Activated CD4-positive, alpha-beta memory T cell treated with anti-CD3 and anti-CD28 coated beads for 36 hours (primary cell): ENCODE data around the gene UNC13C. TPM values are rescaled to one million over a fixed set of nuclear protein-coding genes. Genes with fewer than 3 reads are reported as not detected.
"Not testable (repeated sequence)": the region's sequence is repeated elsewhere in the genome, so short reads cannot be mapped to it uniquely, and the experiment has no call there.

Source experiments
- CTCF ChIA-PET: fragments of 350-600 bp; sonication (Branson Sonifier 250); formaldehyde crosslinking; loops from one replicate; lab custom pipeline; 2021; ENCODE audit warnings: antibody characterized with exemption, inconsistent platforms; lab: Charles Lee
- POLR2A ChIA-PET: fragments of 350-600 bp; sonication (Branson Sonifier 250); formaldehyde crosslinking; loops from one replicate; lab custom pipeline; 2021; ENCODE audit warnings: antibody characterized with exemption; lab: Charles Lee
- DNase-seq: peaks from one replicate; pipeline ENCODE4 v3.0.0-alpha.2; 2020
- H3K27ac Mint-ChIP-seq: one replicate; pipeline ENCODE4 v1.8.0; 2021; ENCODE audit warnings: mixed read lengths
- H3K27me3 Mint-ChIP-seq: one replicate; pipeline ENCODE4 v1.8.0; 2021; ENCODE audit warnings: mixed read lengths
- H3K36me3 Mint-ChIP-seq: one replicate; pipeline ENCODE4 v1.8.0; 2021; ENCODE audit warnings: mixed read lengths
- H3K4me1 Mint-ChIP-seq: one replicate; pipeline ENCODE4 v1.8.0; 2021; ENCODE audit warnings: low read depth, mixed read lengths
- H3K4me3 Mint-ChIP-seq: one replicate; pipeline ENCODE4 v1.8.0; 2021; ENCODE audit warnings: mild to moderate bottlenecking, mixed read lengths
- H3K9me3 Mint-ChIP-seq: one replicate; pipeline ENCODE4 v1.8.0; 2021; ENCODE audit warnings: mixed read lengths
- intact Hi-C: fragments of 100-400 bp; cut with micrococcal nuclease; formaldehyde crosslinking; loops from one replicate; pipeline ENCODE4 v1.15.1; 2023
- total RNA-seq, 2 experiments: library from RNA; stranded (reverse); gene quantifications; one replicate each; pipeline ENCODE4 v1.2.3, GENCODE V29; 2021

The UNC13C gene
- total RNA-seq, result not detected

GRCh38 chr15:53978253-53978906 is at the start of gene UNC13C:
UNC13C (plus strand) TSS chr15:53978441; CDS start chr15:54012904, 34,463 bp downstream.
- Mint-ChIP-seq H3K36me3 (no peaks in the 10 kb centered on the region), H3K9me3 (no peaks in the 10 kb centered on the region), H3K4me3 (no peak within 1 kb of the TSS), H3K4me1 (peaks cover 3% of the 10 kb centered on the region), H3K27ac (no peak within 1 kb of the TSS), H3K27me3 (peaks cover 22% of the 10 kb centered on the region)
- no peak for DNase-seq
- CTCF ChIA-PET, result no interaction called here
- intact Hi-C loops, result no loop called here
- POLR2A ChIA-PET, result no interaction called here

- H3K27ac Mint-ChIP-seq, result no peak overlapping the region
- peaks cover 1% of the 10 kb centered on the region for H3K36me3 Mint-ChIP-seq
- H3K4me3 Mint-ChIP-seq, result no peak overlapping the region
- peaks cover 39% of the 10 kb centered on the region for H3K9me3 Mint-ChIP-seq
- no peak for DNase-seq
- intact Hi-C loops, result no loop called here
- CTCF ChIA-PET, result no interaction called here
- no peaks in the 10 kb centered on the region for H3K4me1 Mint-ChIP-seq
- POLR2A ChIA-PET, result no interaction called here
- peaks cover 4% of the 10 kb centered on the region for H3K27me3 Mint-ChIP-seq
Measured at GRCh38 chr15:53936137-53936536, 42.1 kb upstream of the UNC13C start.

- intact Hi-C loops, result not testable (repeated sequence)
Measured at GRCh38 chr15:53937632-53938031, 40.6 kb upstream of the UNC13C start.

GRCh38 chr15:53950572-53950971 is 27.7 kb upstream of the UNC13C start:
- Mint-ChIP-seq H3K9me3 (peaks cover 11% of the 10 kb centered on the region), H3K36me3 (no peaks in the 10 kb centered on the region), H3K27me3 (no peaks in the 10 kb centered on the region), H3K27ac (no peak overlapping the region), H3K4me3 (no peak overlapping the region), H3K4me1 (no peaks in the 10 kb centered on the region)
- ChIA-PET CTCF (no interaction called here), POLR2A (no interaction called here)
- intact Hi-C loops, result no loop called here
- DNase-seq, result no peak

More at GRCh38 chr15:53937632-53938031, 40.6 kb upstream of the UNC13C start:
- CTCF ChIA-PET, DNase-seq, H3K4me3 Mint-ChIP-seq, POLR2A ChIA-PET, H3K27ac Mint-ChIP-seq, H3K27me3 Mint-ChIP-seq, H3K4me1 Mint-ChIP-seq, H3K36me3 Mint-ChIP-seq: not testable (repeated sequence)
- H3K9me3 Mint-ChIP-seq, result peaks cover 38% of the 10 kb centered on the region

- ChIA-PET POLR2A (no interaction called here), CTCF (no interaction called here)
- no peaks in the 10 kb centered on the region for H3K27me3 Mint-ChIP-seq
- intact Hi-C loops, result no loop called here
- H3K27ac Mint-ChIP-seq, result no peak overlapping the region
- no peak for DNase-seq
- H3K9me3 Mint-ChIP-seq, result no peaks in the 10 kb centered on the region
- no peaks in the 10 kb centered on the region for H3K4me1 Mint-ChIP-seq
- no peak overlapping the region for H3K4me3 Mint-ChIP-seq
- no peaks in the 10 kb centered on the region for H3K36me3 Mint-ChIP-seq
Measured at GRCh38 chr15:53955396-53955795, 22.8 kb upstream of the UNC13C start.

GRCh38 chr15:53962646-53963561 is 15.3 kb upstream of the UNC13C start:
- no peaks in the 10 kb centered on the region for H3K9me3 Mint-ChIP-seq
- POLR2A ChIA-PET, result no interaction called here
- intact Hi-C loops, result loop anchor here (5.0 to 10.0 kb wide), 3 partner anchors 1142 to 1474 kb away; no protein-coding TSS in a partner anchor
- H3K36me3 Mint-ChIP-seq, result no peaks in the 10 kb centered on the region
- no peak overlapping the region for H3K4me3 Mint-ChIP-seq
- no peaks in the 10 kb centered on the region for H3K4me1 Mint-ChIP-seq
- no peak overlapping the region for H3K27ac Mint-ChIP-seq
- H3K27me3 Mint-ChIP-seq, result peaks cover 4% of the 10 kb centered on the region
- CTCF ChIA-PET, result interaction anchor here (1.2 to 1.8 kb wide), 3 partner anchors 9 to 1477 kb away, joined by 4 to 7 read pairs (median 5); no protein-coding TSS in a partner anchor
- DNase-seq, result peak; percentile 37

GRCh38 chr15:53963801-53964200 is 14.4 kb upstream of the UNC13C start:
- H3K4me1 Mint-ChIP-seq, result no peaks in the 10 kb centered on the region
- no peaks in the 10 kb centered on the region for H3K9me3 Mint-ChIP-seq
- intact Hi-C loops, result loop anchor here (5.0 to 10.0 kb wide), 3 partner anchors 1141 to 1474 kb away; no protein-coding TSS in a partner anchor
- no peaks in the 10 kb centered on the region for H3K36me3 Mint-ChIP-seq
- POLR2A ChIA-PET, result no interaction called here
- no peak overlapping the region for H3K4me3 Mint-ChIP-seq
- no peak for DNase-seq
- H3K27ac Mint-ChIP-seq, result no peak overlapping the region
- H3K27me3 Mint-ChIP-seq, result peaks cover 4% of the 10 kb centered on the region
- CTCF ChIA-PET, result interaction anchor here (1.7 to 1.8 kb wide), 2 partner anchors 10 to 1476 kb away, joined by 5 to 7 read pairs; no protein-coding TSS in a partner anchor

GRCh38 chr15:53974121-53974520 is 4.1 kb upstream of the UNC13C start:
- Mint-ChIP-seq H3K4me3 (no peak overlapping the region), H3K4me1 (peaks cover 3% of the 10 kb centered on the region), H3K27ac (no peak overlapping the region), H3K27me3 (peaks cover 18% of the 10 kb centered on the region), H3K36me3 (no peaks in the 10 kb centered on the region), H3K9me3 (no peaks in the 10 kb centered on the region)
- DNase-seq, result no peak
- ChIA-PET POLR2A (no interaction called here), CTCF (no interaction called here)
- intact Hi-C loops, result no loop called here

GRCh38 chr15:53974813-53975212 is 3.4 kb upstream of the UNC13C start:
- ChIA-PET POLR2A (no interaction called here), CTCF (no interaction called here)
- Mint-ChIP-seq H3K4me3 (no peak overlapping the region), H3K36me3 (no peaks in the 10 kb centered on the region), H3K9me3 (no peaks in the 10 kb centered on the region), H3K4me1 (peaks cover 3% of the 10 kb centered on the region), H3K27ac (no peak overlapping the region), H3K27me3 (peaks cover 22% of the 10 kb centered on the region)
- no peak for DNase-seq
- intact Hi-C loops, result no loop called here

GRCh38 chr15:53976844-53977392 is 1.3 kb upstream of the UNC13C start:
- no peak overlapping the region for H3K4me3 Mint-ChIP-seq
- intact Hi-C loops, result no loop called here
- no peak overlapping the region for H3K27ac Mint-ChIP-seq
- no peaks in the 10 kb centered on the region for H3K9me3 Mint-ChIP-seq
- H3K27me3 Mint-ChIP-seq, result peaks cover 22% of the 10 kb centered on the region
- ChIA-PET POLR2A (no interaction called here), CTCF (no interaction called here)
- DNase-seq, result no peak
- H3K36me3 Mint-ChIP-seq, result no peaks in the 10 kb centered on the region
- H3K4me1 Mint-ChIP-seq, result peaks cover 3% of the 10 kb centered on the region

- peaks cover 22% of the 10 kb centered on the region for H3K27me3 Mint-ChIP-seq
- no peak overlapping the region for H3K27ac Mint-ChIP-seq
- intact Hi-C loops, result no loop called here
- no peaks in the 10 kb centered on the region for H3K9me3 Mint-ChIP-seq
- ChIA-PET CTCF (no interaction called here), POLR2A (no interaction called here)
- no peaks in the 10 kb centered on the region for H3K36me3 Mint-ChIP-seq
- H3K4me3 Mint-ChIP-seq, result no peak overlapping the region
- DNase-seq, result no peak
- H3K4me1 Mint-ChIP-seq, result peaks cover 3% of the 10 kb centered on the region
Measured at GRCh38 chr15:53979051-53979788, 979 bp downstream of the UNC13C start.

GRCh38 chr15:53980021-53980420 is 1.8 kb downstream of the UNC13C start:
- Mint-ChIP-seq H3K4me1 (peaks cover 3% of the 10 kb centered on the region), H3K9me3 (no peaks in the 10 kb centered on the region), H3K36me3 (no peaks in the 10 kb centered on the region), H3K27ac (no peak overlapping the region), H3K4me3 (no peak overlapping the region), H3K27me3 (peaks cover 22% of the 10 kb centered on the region)
- no peak for DNase-seq
- POLR2A ChIA-PET, result no interaction called here
- intact Hi-C loops, result no loop called here
- CTCF ChIA-PET, result no interaction called here
